Neural cell (in vitro differentiated cells): Measurements from ENCODE around the gene KCND2. TPM values are rescaled to one million over a fixed set of nuclear protein-coding genes. Genes with fewer than 3 reads are reported as not detected.

Source experiments
- H2AFZ ChIP-seq: fragments of 200-600, 300-800 bp; sonication (generic), shearing (Covaris generic); 2 replicates; pipeline ENCODE4 v1.6.0; 2014; ENCODE audit warnings: low read depth, mild to moderate bottlenecking, antibody characterized with exemption, low read length, moderate library complexity
- H3F3A ChIP-seq: fragments of 200-600 bp; shearing (Covaris generic); 2 replicates; pipeline ENCODE4 v1.6.1; 2016; ENCODE audit warnings: mild to moderate bottlenecking, moderate library complexity, mixed read lengths, antibody characterized with exemption, low read length; ENCODE audit not compliant: insufficient read depth, poor library complexity, severe bottlenecking
- H3K27ac ChIP-seq: fragments of 200-600, 300-800 bp; sonication (generic), shearing (Covaris generic); 2 replicates; pipeline ENCODE4 v1.5.1; 2014; ENCODE audit warnings: mild to moderate bottlenecking, low read length, moderate library complexity
- H3K27me3 ChIP-seq: fragments of 300-800, 200-600 bp; sonication (generic), shearing (Covaris generic); 2 replicates; pipeline ENCODE4 v1.6.0; 2014; ENCODE audit warnings: mild to moderate bottlenecking, low read depth, low read length, moderate library complexity; ENCODE audit not compliant: insufficient read depth
- H3K36me3 ChIP-seq: fragments of 300-800, 200-600 bp; sonication (generic), shearing (Covaris generic); 2 replicates; pipeline ENCODE4 v1.5.1; 2014; ENCODE audit warnings: mild to moderate bottlenecking, antibody characterized with exemption, low read length, moderate library complexity; ENCODE audit not compliant: insufficient read depth
- H3K4me2 ChIP-seq: fragments of 300-800, 200-600 bp; sonication (generic), shearing (Covaris generic); 2 replicates; pipeline ENCODE4 v1.6.0; 2014; ENCODE audit warnings: mild to moderate bottlenecking, low read length
- H3K4me3 ChIP-seq: fragments of 300-800, 200-600 bp; sonication (generic), shearing (Covaris generic); 2 replicates; pipeline ENCODE4 v1.5.1; 2014; ENCODE audit warnings: mild to moderate bottlenecking, low read length, moderate library complexity
- H3K79me2 ChIP-seq: fragments of 200-600 bp; shearing (Covaris generic); replicated peaks from 2 replicates; pipeline ENCODE4 v1.6.0; 2014; ENCODE audit warnings: mild to moderate bottlenecking, low read length, moderate library complexity; ENCODE audit not compliant: insufficient read depth
- H3K9ac ChIP-seq: fragments of 300-800, 200-600 bp; sonication (generic), shearing (Covaris generic); 2 replicates; pipeline ENCODE4 v1.6.1; 2016; ENCODE audit warnings: mild to moderate bottlenecking, low read length, mixed read lengths
- H3K9me2 ChIP-seq: fragments of 200-600 bp; shearing (Covaris generic); 2 replicates; pipeline ENCODE4 v1.6.1; 2016; ENCODE audit warnings: mild to moderate bottlenecking, low read length, mixed read lengths; ENCODE audit not compliant: insufficient read depth
- H3K9me3 ChIP-seq: fragments of 200-600, 300-800 bp; sonication (generic), shearing (Covaris generic); 2 replicates; pipeline ENCODE4 v1.6.1; 2016; ENCODE audit warnings: mild to moderate bottlenecking, mixed run types, low read length, moderate library complexity, mixed read lengths
- H4K20me1 ChIP-seq: fragments of 200-600 bp; shearing (Covaris generic); 2 replicates; pipeline ENCODE4 v1.6.1; 2016; ENCODE audit warnings: mild to moderate bottlenecking, mixed run types; ENCODE audit not compliant: insufficient read depth
- EP300 ChIP-seq: fragments of 450-650 bp; conservative IDR thresholded peaks from 2 replicates; pipeline ENCODE4 v1.6.1; 2014; ENCODE audit warnings: antibody characterized with exemption, mild to moderate bottlenecking, moderate library complexity; ENCODE audit not compliant: poor library complexity, severe bottlenecking
- EZH2 ChIP-seq: fragments of 200-600, 300-800 bp; shearing (Covaris generic), sonication (generic); IDR thresholded peaks from 2 replicates; pipeline ENCODE4 v1.6.1; 2014; ENCODE audit warnings: antibody characterized with exemption, low read length, borderline replicate concordance, mild to moderate bottlenecking; ENCODE audit not compliant: insufficient read depth, poor library complexity, severe bottlenecking
- POLR2AphosphoS5 ChIP-seq: IDR thresholded peaks from 2 replicates; pipeline ENCODE4 v1.6.1; 2012
- REST ChIP-seq: IDR thresholded peaks from 2 replicates; pipeline ENCODE4 v1.6.1; 2012; ENCODE audit warnings: borderline replicate concordance
- SMC3 ChIP-seq: fragments of 450-650 bp; conservative IDR thresholded peaks from 2 replicates; pipeline ENCODE4 v1.6.1; 2014; ENCODE audit warnings: antibody characterized with exemption, mild to moderate bottlenecking, moderate library complexity; ENCODE audit not compliant: poor library complexity
- polyA plus RNA-seq: library from polyadenylated mRNA; depleted of rRNA; stranded (reverse); fragments of >200 nt; gene quantifications from 2 replicates; pipeline ENCODE4 v1.2.3, GENCODE V29; 2014
- TF ChIP-seq, protein P1 (sequence below): fragments of 450-650 bp; IDR thresholded peaks from 2 replicates; pipeline ENCODE4 v1.5.1; 2014; ENCODE audit warnings: antibody characterized with exemption, mild to moderate bottlenecking, moderate library complexity; ENCODE audit not compliant: poor library complexity, severe bottlenecking

The KCND2 gene
- polyA plus RNA-seq, 1 donor from 2014 or later, result 11.0 TPM

GRCh38 chr7:120521761-120522737 lies 249.1 kb downstream of the KCND2 start:
- no peaks in the 10 kb centered on the region for H3K79me2 ChIP-seq
- no peak overlapping the region for H3K27ac ChIP-seq
- H3K9me2 ChIP-seq, result no peaks in the 10 kb centered on the region
- H3K4me2 ChIP-seq, result no peak overlapping the region
- H3K4me3 ChIP-seq, result no peak overlapping the region
- no peak overlapping the region for H3K9ac ChIP-seq
- H3K27me3 ChIP-seq, result no peaks in the 10 kb centered on the region
- no peaks in the 10 kb centered on the region for H3K9me3 ChIP-seq
- no peaks in the 10 kb centered on the region for H4K20me1 ChIP-seq
- TF ChIP-seq EZH2, result no peak
- TF ChIP-seq REST, result peak; percentile 20
- H2AFZ ChIP-seq, result no peak overlapping the region
- H3F3A ChIP-seq, result no peaks in the 10 kb centered on the region
- no peaks in the 10 kb centered on the region for H3K36me3 ChIP-seq

- no peaks in the 10 kb centered on the region for H3K9me2 ChIP-seq
- no peak for TF ChIP-seq POLR2AphosphoS5
- no peak for TF ChIP-seq EP300
- TF ChIP-seq, protein P1, sequence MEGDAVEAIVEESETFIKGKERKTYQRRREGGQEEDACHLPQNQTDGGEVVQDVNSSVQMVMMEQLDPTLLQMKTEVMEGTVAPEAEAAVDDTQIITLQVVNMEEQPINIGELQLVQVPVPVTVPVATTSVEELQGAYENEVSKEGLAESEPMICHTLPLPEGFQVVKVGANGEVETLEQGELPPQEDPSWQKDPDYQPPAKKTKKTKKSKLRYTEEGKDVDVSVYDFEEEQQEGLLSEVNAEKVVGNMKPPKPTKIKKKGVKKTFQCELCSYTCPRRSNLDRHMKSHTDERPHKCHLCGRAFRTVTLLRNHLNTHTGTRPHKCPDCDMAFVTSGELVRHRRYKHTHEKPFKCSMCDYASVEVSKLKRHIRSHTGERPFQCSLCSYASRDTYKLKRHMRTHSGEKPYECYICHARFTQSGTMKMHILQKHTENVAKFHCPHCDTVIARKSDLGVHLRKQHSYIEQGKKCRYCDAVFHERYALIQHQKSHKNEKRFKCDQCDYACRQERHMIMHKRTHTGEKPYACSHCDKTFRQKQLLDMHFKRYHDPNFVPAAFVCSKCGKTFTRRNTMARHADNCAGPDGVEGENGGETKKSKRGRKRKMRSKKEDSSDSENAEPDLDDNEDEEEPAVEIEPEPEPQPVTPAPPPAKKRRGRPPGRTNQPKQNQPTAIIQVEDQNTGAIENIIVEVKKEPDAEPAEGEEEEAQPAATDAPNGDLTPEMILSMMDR, result no peak
- no peak for TF ChIP-seq REST
- no peak for TF ChIP-seq SMC3
- no peak for TF ChIP-seq EZH2
- no peaks in the 10 kb centered on the region for H3K36me3 ChIP-seq
- no peak overlapping the region for H3K4me3 ChIP-seq
- no peaks in the 10 kb centered on the region for H3F3A ChIP-seq
- no peak overlapping the region for H3K27ac ChIP-seq
- no peak overlapping the region for H3K4me2 ChIP-seq
- H3K9ac ChIP-seq, result no peak overlapping the region
- no peaks in the 10 kb centered on the region for H3K9me3 ChIP-seq
- no peak overlapping the region for H2AFZ ChIP-seq
- H3K27me3 ChIP-seq, result no peaks in the 10 kb centered on the region
- no peaks in the 10 kb centered on the region for H3K79me2 ChIP-seq
- no peaks in the 10 kb centered on the region for H4K20me1 ChIP-seq
Measured at GRCh38 chr7:120523985-120524384, 251.0 kb downstream of the KCND2 start.
